Measurements from ENCODE around the gene SPECC1. TPM values are rescaled to one million over a fixed set of nuclear protein-coding genes. Genes with fewer than 3 reads are reported as not detected.

The SPECC1 gene
- total and polyA plus RNA-seq, 9 of the 15 experiments (the other 6 are each of a cell fraction or from before 2014, with no cell fraction given): 2.4 to 19.6 (median 14.7) TPM

GRCh38 chr17:20059728-20060188 lies 50.6 kb downstream of the SPECC1 start (continued):
- no peak for TF ChIP-seq GTF2B (IDR thresholded peaks at IDR 0.05; ENCODE audit: extremely low read depth, insufficient read length)
- no peak for TF ChIP-seq ZNF764 (CRISPR knock-in tag; IDR thresholded peaks at IDR 0.05; ENCODE audit: low read depth)
- TF ChIP-seq EP400 (IDR thresholded peaks at IDR 0.05): peak; percentile 67; the same call in 1 of the 2 replicates
- TF ChIP-seq ZBTB2 (IDR thresholded peaks at IDR 0.05): no peak
- no peak for TF ChIP-seq LCOR (CRISPR knock-in tag; IDR thresholded peaks at IDR 0.05)
- TF ChIP-seq HMG20A (CRISPR knock-in tag; conservative IDR thresholded peaks at IDR 0.05): no peak
- no peak for TF ChIP-seq ZNF778 (CRISPR knock-in tag; IDR thresholded peaks at IDR 0.05)
- TF ChIP-seq ZNF512 (tag; IDR thresholded peaks at IDR 0.05): no peak
- TF ChIP-seq CBX8 (IDR thresholded peaks at IDR 0.05; ENCODE audit: borderline replicate concordance, extremely low read depth, low read depth, low read length, poor library complexity, severe bottlenecking): no peak
- TF ChIP-seq ZNF449 (CRISPR knock-in tag; IDR thresholded peaks at IDR 0.05): no peak
- TF ChIP-seq PTTG1 (tag; IDR thresholded peaks at IDR 0.05; ENCODE audit: low read depth): no peak
- no peak for TF ChIP-seq EWSR1 (IDR thresholded peaks at IDR 0.05; ENCODE audit: borderline replicate concordance, low read depth, partially characterized antibody)
- no peak for TF ChIP-seq NELFE (IDR thresholded peaks at IDR 0.05; ENCODE audit: insufficient read depth, insufficient read length)
- no peak for TF ChIP-seq FOXA1 (IDR thresholded peaks at IDR 0.05; ENCODE audit: borderline replicate concordance)
- TF ChIP-seq HMG20B (CRISPR knock-in tag; IDR thresholded peaks at IDR 0.05): no peak
- TF ChIP-seq NFE2L1 (tag; IDR thresholded peaks at IDR 0.05; ENCODE audit: borderline replicate concordance, low read depth): peak; percentile 74
- no peak for TF ChIP-seq ZNF57 (CRISPR knock-in tag; IDR thresholded peaks at IDR 0.05)
